Endothelial cell of umbilical vein (primary cell): ENCODE measurements around the gene GPR37L1. TPM values are rescaled to one million over a fixed set of nuclear protein-coding genes. Genes with fewer than 3 reads are reported as not detected.

Source experiments
- BruUV-seq: library from RNA; stranded (reverse); fragments of 400-500 nt; replicated peaks from 2 replicates; lab custom pipeline; 2021; lab: Mats Ljungman, UMichigan
- CTCF ChIA-PET: fragments of 300-600, 350-600 bp; sonication (Branson Sonifier 250); formaldehyde crosslinking; loops from one replicate; lab custom pipeline; 2021; ENCODE audit warnings: antibody characterized with exemption, inconsistent platforms; lab: Charles Lee
- POLR2A ChIA-PET: fragments of 300-600, 350-600 bp; sonication (Branson Sonifier 250); formaldehyde crosslinking; loops from one replicate; lab custom pipeline; 2021; ENCODE audit warnings: antibody characterized with exemption, inconsistent platforms; lab: Charles Lee
- DNase-seq: peaks from one replicate; pipeline ENCODE4 v3.0.0-alpha.2; 2011; ENCODE audit warnings: low read depth, low spot score
- FAIRE-seq: peaks from 2 replicates; lab custom pipeline; 2011; peaks lifted over from hg19 to GRCh38; lab: Jason Lieb, UNC
- H2AFZ ChIP-seq: 2 replicates; pipeline ENCODE4 v1.6.0; 2012; ENCODE audit warnings: low read depth, low read length, control low read depth, inconsistent platforms
- H3K27ac ChIP-seq: 2 replicates; pipeline ENCODE4 v1.5.1; 2011; ENCODE audit warnings: low read depth, mild to moderate bottlenecking, control low read depth, low read length, moderate library complexity; ENCODE audit not compliant: insufficient read depth
- H3K27me3 ChIP-seq, 2 experiments: 2 replicates each; pipeline versions ENCODE4 v1.6.0 to v1.6.1; 2011; ENCODE audit warnings: low read length in 2 of 2, mixed read lengths in 1 of 2; ENCODE audit not compliant: control insufficient read depth in 2 of 2, insufficient read depth in 2 of 2
- H3K36me3 ChIP-seq, 2 experiments: 2 replicates in 1 of 2; 3 replicates in 1 of 2; pipeline ENCODE4 v1.5.1; 2011; ENCODE audit warnings: low read length in 2 of 2, mild to moderate bottlenecking in 1 of 2, moderate library complexity in 1 of 2; ENCODE audit not compliant: control insufficient read depth in 2 of 2, insufficient read depth in 2 of 2; ENCODE audit errors: extremely low read depth in 1 of 2
- H3K4me1 ChIP-seq: 3 replicates; pipeline ENCODE4 v1.5.1; 2011; ENCODE audit warnings: mild to moderate bottlenecking, low read length; ENCODE audit not compliant: control insufficient read depth, insufficient read depth; ENCODE audit errors: extremely low read depth
- H3K4me2 ChIP-seq: 2 replicates; pipeline ENCODE4 v1.6.1; 2011; ENCODE audit warnings: low read length, control low read depth, mixed read lengths; ENCODE audit not compliant: insufficient read depth
- H3K4me3 ChIP-seq, 3 experiments: fragments of 200-600 bp in 1 of 3; sonication (generic), shearing (Covaris generic) in 1 of 3; replicated peaks in 1 of 3; 2 replicates each; pipeline ENCODE4 v1.5.1; 2011 to 2016; ENCODE audit warnings: control low read depth in 3 of 3, low read length in 3 of 3, mild to moderate bottlenecking in 2 of 3, inconsistent platforms in 1 of 3, low read depth in 1 of 3, moderate library complexity in 1 of 3; ENCODE audit not compliant: insufficient read depth in 1 of 3
- H3K79me2 ChIP-seq: 2 replicates; pipeline ENCODE4 v1.6.0; 2012; ENCODE audit warnings: low read length, inconsistent platforms; ENCODE audit not compliant: control insufficient read depth, insufficient read depth
- H3K9ac ChIP-seq: replicated peaks from 2 replicates; pipeline ENCODE3; 2011; ENCODE audit warnings: low read length, control low read depth; ENCODE audit not compliant: insufficient read depth; ENCODE audit errors: extremely low read depth
- H3K9me1 ChIP-seq: replicated peaks from 3 replicates; pipeline ENCODE4 v1.6.0; 2011; ENCODE audit warnings: mild to moderate bottlenecking, low read length; ENCODE audit not compliant: control insufficient read depth, insufficient read depth; ENCODE audit errors: extremely low read depth
- H3K9me3 ChIP-seq: replicated peaks from 2 replicates; pipeline ENCODE4 v1.5.1; 2012; ENCODE audit warnings: low read length, inconsistent platforms; ENCODE audit not compliant: control insufficient read depth, insufficient read depth
- H4K20me1 ChIP-seq: replicated peaks from 2 replicates; pipeline ENCODE3; 2011; ENCODE audit warnings: mild to moderate bottlenecking, low read length; ENCODE audit not compliant: control insufficient read depth, insufficient read depth; ENCODE audit errors: extremely low read depth
- CTCF ChIP-seq, 2 donors: IDR thresholded peaks; 1 replicate in 1 of 2; 2 replicates in 1 of 2; pipeline ENCODE4 v1.5.1; 2011; ENCODE audit warnings: low read length in 2 of 2, mild to moderate bottlenecking in 2 of 2, moderate library complexity in 2 of 2, control low read depth in 1 of 2, inconsistent platforms in 1 of 2, low read depth in 1 of 2; ENCODE audit not compliant: insufficient read depth in 1 of 2; ENCODE audit errors: extremely low read depth in 1 of 2
- EZH2 ChIP-seq: IDR thresholded peaks from 2 replicates; pipeline ENCODE4 v1.6.1; 2012; ENCODE audit warnings: borderline replicate concordance, low read depth, mild to moderate bottlenecking, moderate library complexity, low read length, inconsistent platforms; ENCODE audit not compliant: severe bottlenecking
- FOS ChIP-seq: IDR thresholded peaks from 2 replicates; pipeline ENCODE4 v1.6.1; 2011; ENCODE audit warnings: mild to moderate bottlenecking, low read length, moderate library complexity, borderline replicate concordance; ENCODE audit not compliant: insufficient read depth
- GATA2 ChIP-seq: IDR thresholded peaks from 2 replicates; pipeline ENCODE4 v1.7.0; 2011; ENCODE audit warnings: low read depth, mild to moderate bottlenecking, moderate library complexity, mixed read lengths, low read length; ENCODE audit not compliant: insufficient read length, insufficient read depth
- JUN ChIP-seq: IDR thresholded peaks from 2 replicates; pipeline ENCODE4 v1.6.1; 2011; ENCODE audit warnings: borderline replicate concordance, low read depth; ENCODE audit not compliant: insufficient read length, insufficient read depth
- MAX ChIP-seq: IDR thresholded peaks from 2 replicates; pipeline ENCODE4 v1.6.1; 2011; ENCODE audit not compliant: insufficient read depth, insufficient read length
- MYC ChIP-seq: IDR thresholded peaks from one replicate; pipeline ENCODE4 v1.6.1; 2011; ENCODE audit warnings: mild to moderate bottlenecking, low read depth, low read length
- POLR2A ChIP-seq: IDR thresholded peaks from 2 replicates; pipeline ENCODE4 v1.6.1; 2012; ENCODE audit warnings: low read depth, mild to moderate bottlenecking, control low read depth, low read length
- POLR2AphosphoS5 ChIP-seq: IDR thresholded peaks from 2 replicates; pipeline ENCODE4 v1.6.1; 2012; ENCODE audit warnings: low read depth, mild to moderate bottlenecking, control low read depth, low read length, moderate library complexity; ENCODE audit not compliant: insufficient read depth
- dilution Hi-C: fragments of 300-500 bp; cut with MboI; formaldehyde crosslinking; loops from one replicate; pipeline ENCODE4 v1.15.0; 2019; ENCODE audit warnings: low sequenced_read_pairs; ENCODE audit not compliant: extremely low pct_ligation_motif_present
- intact Hi-C: fragments of 100-400 bp; cut with micrococcal nuclease; formaldehyde crosslinking; loops from one replicate; pipeline ENCODE4 v1.10.0; 2022
- polyA plus RNA-seq, 4 experiments: library from polyadenylated mRNA; depleted of rRNA in 3 of 4; stranded (reverse) in 3 of 4; unstranded in 1 of 4; fragments of >200 nt; gene quantifications; 2 replicates each; pipeline versions ENCODE4 v1.2.1 to v1.2.3, GENCODE V29; 2011 to 2012; ENCODE audit warnings: missing spikeins in 1 of 4
- total RNA-seq: library from RNA; stranded (reverse); gene quantifications from 2 replicates; pipeline ENCODE4 v1.2.3, GENCODE V29; 2021

GPR37L1 gene
- total and polyA plus RNA-seq, 2 donors (not counting 3 experiments of a cell fraction or from before 2014, with no cell fraction given) = not detected

GRCh38 chr1:202133001-202133400, 10.3 kb downstream of the GPR37L1 start:
- H3K4me3 ChIP-seq = no peak overlapping the region
- H4K20me1 ChIP-seq = no peaks in the 10 kb centered on the region
- POLR2A ChIA-PET = no interaction called here
- H3K9me3 ChIP-seq = no peaks in the 10 kb centered on the region
- no peaks in the 10 kb centered on the region for H3K4me1 ChIP-seq
- dilution Hi-C loops (no loop called here), intact Hi-C loops (no loop called here)
- peaks cover 9 to 34% of the 10 kb centered on the region in 2 experiments for H3K36me3 ChIP-seq
- peaks cover 3% of the 10 kb centered on the region for H3K79me2 ChIP-seq
- no peaks in the 10 kb centered on the region for H3K9me1 ChIP-seq
- no peak overlapping the region for H2AFZ ChIP-seq
- H3K27ac ChIP-seq = no peak overlapping the region
- no peak overlapping the region for H3K9ac ChIP-seq
- CTCF ChIA-PET = no interaction called here
- no peak for DNase-seq
- no peak overlapping the region for H3K4me2 ChIP-seq
- H3K27me3 ChIP-seq = no peaks in the 10 kb centered on the region
- BruUV-seq = no TSS peak
- no peak for FAIRE-seq
- TF ChIP-seq POLR2A (no peak), POLR2AphosphoS5 (no peak), MAX (no peak), CTCF (IDR thresholded peaks at IDR 0.05; ENCODE audit: extremely low read depth in 1 of 2, insufficient read depth in 1 of 2, low read depth in 1 of 2, low read length in 2 of 2) (no peak), JUN (no peak), FOS (no peak), MYC (no peak), EZH2 (no peak), GATA2 (no peak)
